ENCODE results near the gene DDX39B. TPM values are rescaled to one million over a fixed set of nuclear protein-coding genes. Genes with fewer than 3 reads are reported as not detected.

DDX39B gene
- total and polyA plus RNA-seq, 9 of the 15 experiments (the other 6 are each of a cell fraction or from before 2014, with no cell fraction given) = 479 to 869 (median 592) TPM

DNA sequence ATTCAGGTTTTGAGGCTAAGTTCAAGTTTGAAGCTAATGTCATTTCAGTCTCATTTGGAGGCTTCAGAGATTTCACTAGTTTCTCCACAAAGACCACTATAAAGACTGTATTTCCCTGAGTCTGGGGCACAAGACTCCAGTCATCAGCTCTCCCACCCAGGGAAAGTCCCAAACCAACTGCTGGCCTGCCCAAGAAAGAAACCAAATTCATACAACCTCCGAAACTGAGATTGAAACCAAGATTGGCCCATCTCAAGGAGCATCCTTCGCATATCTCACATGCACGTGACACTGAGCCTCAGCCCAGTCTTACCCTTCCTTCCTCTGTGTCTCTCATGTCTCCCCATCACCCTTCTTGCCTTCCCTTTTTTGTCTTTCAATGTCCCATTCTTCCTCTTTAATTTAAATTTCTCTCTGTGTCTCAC is 26.7 kb upstream of the DDX39B start (continued):
- TF ChIP-seq CBX5 (IDR thresholded peaks at IDR 0.05; ENCODE audit: borderline replicate concordance, low read depth) (no peak), TRIM24 (IDR thresholded peaks at IDR 0.05) (no peak), HOXB6 (CRISPR knock-in tag; IDR thresholded peaks at IDR 0.05; ENCODE audit: borderline replicate concordance) (no peak), ESRRA (IDR thresholded peaks at IDR 0.05; ENCODE audit: borderline replicate concordance, low read depth) (no peak), ZNF780A (CRISPR knock-in tag; IDR thresholded peaks at IDR 0.05) (no peak), MTF1 (CRISPR knock-in tag; IDR thresholded peaks at IDR 0.05; ENCODE audit: borderline replicate concordance) (no peak), ZBTB17 (CRISPR knock-in tag; IDR thresholded peaks at IDR 0.05) (no peak), RHOXF2B (CRISPR knock-in tag; conservative IDR thresholded peaks at IDR 0.05) (no peak), ZNF584 (CRISPR knock-in tag; IDR thresholded peaks at IDR 0.05; ENCODE audit: low read depth) (no peak), CREB1 (IDR thresholded peaks at IDR 0.05) (no peak), CREB1 (CRISPR knock-in tag; IDR thresholded peaks at IDR 0.05) (0 out of 2 replicates have a peak, but pooled peaks have one; percentile 17), RBM25 (IDR thresholded peaks at IDR 0.05; ENCODE audit: low read depth, low read length, severe bottlenecking) (no peak), HCFC1 (IDR thresholded peaks at IDR 0.05; ENCODE audit: low read depth, low read length) (no peak), FUS (optimal IDR thresholded peaks at IDR 0.05; ENCODE audit: low read depth, low read length) (no peak), SRSF9 (IDR thresholded peaks at IDR 0.05; ENCODE audit: borderline replicate concordance, low read depth, low read length) (no peak), POU5F1 (IDR thresholded peaks at IDR 0.05; ENCODE audit: borderline replicate concordance, low read depth, low read length, partially characterized antibody) (no peak), SMAD4 (CRISPR knock-in tag; conservative IDR thresholded peaks at IDR 0.05) (no peak), POLR2A (conservative IDR thresholded peaks at IDR 0.05) (no peak), ZNF589 (CRISPR knock-in tag; IDR thresholded peaks at IDR 0.05; ENCODE audit: low read depth) (no peak), PCBP1 (IDR thresholded peaks at IDR 0.05; ENCODE audit: low read depth, low read length, poor library complexity, severe bottlenecking) (no peak), SMAD3 (CRISPR knock-in tag; conservative IDR thresholded peaks at IDR 0.05) (no peak), ZEB2 (IDR thresholded peaks at IDR 0.05) (no peak), NFIC (IDR thresholded peaks at IDR 0.05) (no peak), BHLHE40 (IDR thresholded peaks at IDR 0.05; ENCODE audit: low read length) (peak; percentile 80)
- TF ChIP-seq, protein P1, sequence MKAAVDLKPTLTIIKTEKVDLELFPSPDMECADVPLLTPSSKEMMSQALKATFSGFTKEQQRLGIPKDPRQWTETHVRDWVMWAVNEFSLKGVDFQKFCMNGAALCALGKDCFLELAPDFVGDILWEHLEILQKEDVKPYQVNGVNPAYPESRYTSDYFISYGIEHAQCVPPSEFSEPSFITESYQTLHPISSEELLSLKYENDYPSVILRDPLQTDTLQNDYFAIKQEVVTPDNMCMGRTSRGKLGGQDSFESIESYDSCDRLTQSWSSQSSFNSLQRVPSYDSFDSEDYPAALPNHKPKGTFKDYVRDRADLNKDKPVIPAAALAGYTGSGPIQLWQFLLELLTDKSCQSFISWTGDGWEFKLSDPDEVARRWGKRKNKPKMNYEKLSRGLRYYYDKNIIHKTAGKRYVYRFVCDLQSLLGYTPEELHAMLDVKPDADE (conservative IDR thresholded peaks at IDR 0.05; ENCODE audit: control insufficient read depth, low read depth, low read length) = no peak
- TF ChIP-seq, protein P2, sequence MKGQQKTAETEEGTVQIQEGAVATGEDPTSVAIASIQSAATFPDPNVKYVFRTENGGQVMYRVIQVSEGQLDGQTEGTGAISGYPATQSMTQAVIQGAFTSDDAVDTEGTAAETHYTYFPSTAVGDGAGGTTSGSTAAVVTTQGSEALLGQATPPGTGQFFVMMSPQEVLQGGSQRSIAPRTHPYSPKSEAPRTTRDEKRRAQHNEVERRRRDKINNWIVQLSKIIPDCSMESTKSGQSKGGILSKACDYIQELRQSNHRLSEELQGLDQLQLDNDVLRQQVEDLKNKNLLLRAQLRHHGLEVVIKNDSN (CRISPR knock-in tag; IDR thresholded peaks at IDR 0.05) = peak; percentile 28; the same call in 1 of the 2 replicates
